ENCODE results near the gene RAB12. TPM values are rescaled to one million over a fixed set of nuclear protein-coding genes. Genes with fewer than 3 reads are reported as not detected.

The RAB12 gene
- total RNA-seq, 2 experiments from 2014 or later: 13.5 to 15.4 TPM

- H3K4me1 Mint-ChIP-seq: no peaks in the 10 kb centered on the region
- no peak overlapping the region for H3K4me3 Mint-ChIP-seq
Observed at GRCh38 chr18:8686611-8687010, 77.4 kb downstream of the RAB12 start.

GRCh38 chr18:8688216-8688800 is 79.1 kb downstream of the RAB12 start:
- DNase-seq: no peak
- no peak overlapping the region for H3K4me3 Mint-ChIP-seq
- H3K4me1 Mint-ChIP-seq: no peaks in the 10 kb centered on the region
- H3K27me3 Mint-ChIP-seq: peaks cover 1% of the 10 kb centered on the region
- H3K27ac Mint-ChIP-seq: no peak overlapping the region
- ChIA-PET POLR2A (no interaction called here), CTCF (interaction anchor here (0.7 to 2.0 kb wide), 2 partner anchors 8 to 203 kb away, joined by 5 read pairs; no protein-coding TSS in a partner anchor)
- no peaks in the 10 kb centered on the region for H3K36me3 Mint-ChIP-seq (ENCODE audit: low read depth)
- H3K9me3 Mint-ChIP-seq: no peaks in the 10 kb centered on the region

More at GRCh38 chr18:8686611-8687010, 77.4 kb downstream of the RAB12 start:
- Mint-ChIP-seq H3K27me3 (peaks cover 1% of the 10 kb centered on the region), H3K9me3 (no peaks in the 10 kb centered on the region), H3K27ac (no peak overlapping the region), H3K36me3 (ENCODE audit: low read depth) (no peaks in the 10 kb centered on the region)
- ChIA-PET POLR2A (no interaction called here), CTCF (interaction anchor here (2.0 kb wide), 1 partner anchor 10 kb away, joined by 5 read pairs; no protein-coding TSS in a partner anchor)
- DNase-seq: no peak

- Mint-ChIP-seq H3K27ac (no peak overlapping the region), H3K9me3 (no peaks in the 10 kb centered on the region), H3K4me1 (no peaks in the 10 kb centered on the region), H3K27me3 (peaks cover 1% of the 10 kb centered on the region), H3K4me3 (no peak overlapping the region), H3K36me3 (ENCODE audit: low read depth) (no peaks in the 10 kb centered on the region)
- CTCF ChIA-PET: interaction anchor here (0.7 kb wide), 1 partner anchor 202 kb away, joined by 5 read pairs; no protein-coding TSS in a partner anchor
- POLR2A ChIA-PET: no interaction called here
- DNase-seq: no peak
Observed at GRCh38 chr18:8688816-8689215, 79.6 kb downstream of the RAB12 start.

Other genes starting within 250 kb of the RAB12 start
- gene MTCL1, start 96.1 kb downstream of the RAB12 start, total RNA-seq: 1 to 10 TPM; 1.7 to 1.8 TPM